SK-N-SH treated with all-trans-retinoic acid at 6 μM for 48 hours (cell line): ENCODE measurements around the gene MYH14.

Experiments
- ARNTL ChIP-seq: fragments of 450-650 bp; formaldehyde crosslinking; IDR thresholded peaks from 2 replicates; pipeline ENCODE4 v1.5.0; 2020; ENCODE audit warnings: low read depth, mild to moderate bottlenecking, moderate library complexity, borderline replicate concordance
- GLIS3 ChIP-seq: fragments of 250-450 bp; sonication (Bioruptor Pico); IDR thresholded peaks from 2 replicates; pipeline ENCODE4 v1.5.0; 2020; ENCODE audit warnings: mild to moderate bottlenecking, moderate library complexity
- OSR1 ChIP-seq: fragments of 250-450 bp; sonication (Bioruptor Pico); IDR thresholded peaks from 2 replicates; pipeline ENCODE4 v1.8.0; 2022; ENCODE audit warnings: moderate library complexity, mild to moderate bottlenecking, inconsistent platforms
- PATZ1 ChIP-seq: fragments of 250-450 bp; sonication (Bioruptor Pico); IDR thresholded peaks from 2 replicates; pipeline ENCODE4 v1.8.0; 2020; ENCODE audit warnings: mild to moderate bottlenecking, moderate library complexity, borderline replicate concordance
- RARB ChIP-seq: fragments of 250-450 bp; sonication (Bioruptor Pico); IDR thresholded peaks from 2 replicates; pipeline ENCODE4 v1.8.0; 2021; ENCODE audit warnings: mild to moderate bottlenecking, moderate library complexity
- TCF4 ChIP-seq: fragments of 250-450 bp; sonication (Bioruptor Pico); IDR thresholded peaks from 2 replicates; pipeline ENCODE4 v1.8.0; 2021; ENCODE audit warnings: mild to moderate bottlenecking, moderate library complexity, borderline replicate concordance
- TOX ChIP-seq: fragments of 250-450 bp; sonication (Bioruptor Pico); IDR thresholded peaks from 2 replicates; pipeline ENCODE4 v1.8.0; 2021; ENCODE audit warnings: mild to moderate bottlenecking, moderate library complexity, borderline replicate concordance
- ZFP3 ChIP-seq: fragments of 250-450 bp; sonication (Bioruptor Pico); IDR thresholded peaks from 2 replicates; pipeline ENCODE4 v1.5.0; 2020; ENCODE audit warnings: mild to moderate bottlenecking, moderate library complexity
- ZNF565 ChIP-seq: fragments of 450-650 bp; formaldehyde crosslinking; conservative IDR thresholded peaks from 2 replicates; pipeline ENCODE4 v1.5.0; 2020; ENCODE audit warnings: low read depth, mild to moderate bottlenecking, moderate library complexity
- ZNF70 ChIP-seq: fragments of 450-650 bp; formaldehyde crosslinking; IDR thresholded peaks from 2 replicates; pipeline ENCODE4 v1.5.0; 2020; ENCODE audit warnings: mild to moderate bottlenecking, moderate library complexity
- ZNF8 ChIP-seq: fragments of 450-650 bp; formaldehyde crosslinking; IDR thresholded peaks from 2 replicates; pipeline ENCODE4 v1.5.0; 2020; ENCODE audit warnings: mild to moderate bottlenecking, moderate library complexity
- TF ChIP-seq, protein P1 (sequence below): fragments of 250-450 bp; sonication (Bioruptor Pico); IDR thresholded peaks from 2 replicates; pipeline ENCODE4 v1.5.0; 2020; ENCODE audit warnings: mild to moderate bottlenecking, moderate library complexity
- TF ChIP-seq, protein P2 (sequence below): fragments of 250-450 bp; sonication (Bioruptor Pico); IDR thresholded peaks from 2 replicates; pipeline ENCODE4 v1.5.1; 2020; ENCODE audit warnings: low read depth, mild to moderate bottlenecking, moderate library complexity

- TF ChIP-seq GLIS3 = no peak
- TF ChIP-seq, protein P1, sequence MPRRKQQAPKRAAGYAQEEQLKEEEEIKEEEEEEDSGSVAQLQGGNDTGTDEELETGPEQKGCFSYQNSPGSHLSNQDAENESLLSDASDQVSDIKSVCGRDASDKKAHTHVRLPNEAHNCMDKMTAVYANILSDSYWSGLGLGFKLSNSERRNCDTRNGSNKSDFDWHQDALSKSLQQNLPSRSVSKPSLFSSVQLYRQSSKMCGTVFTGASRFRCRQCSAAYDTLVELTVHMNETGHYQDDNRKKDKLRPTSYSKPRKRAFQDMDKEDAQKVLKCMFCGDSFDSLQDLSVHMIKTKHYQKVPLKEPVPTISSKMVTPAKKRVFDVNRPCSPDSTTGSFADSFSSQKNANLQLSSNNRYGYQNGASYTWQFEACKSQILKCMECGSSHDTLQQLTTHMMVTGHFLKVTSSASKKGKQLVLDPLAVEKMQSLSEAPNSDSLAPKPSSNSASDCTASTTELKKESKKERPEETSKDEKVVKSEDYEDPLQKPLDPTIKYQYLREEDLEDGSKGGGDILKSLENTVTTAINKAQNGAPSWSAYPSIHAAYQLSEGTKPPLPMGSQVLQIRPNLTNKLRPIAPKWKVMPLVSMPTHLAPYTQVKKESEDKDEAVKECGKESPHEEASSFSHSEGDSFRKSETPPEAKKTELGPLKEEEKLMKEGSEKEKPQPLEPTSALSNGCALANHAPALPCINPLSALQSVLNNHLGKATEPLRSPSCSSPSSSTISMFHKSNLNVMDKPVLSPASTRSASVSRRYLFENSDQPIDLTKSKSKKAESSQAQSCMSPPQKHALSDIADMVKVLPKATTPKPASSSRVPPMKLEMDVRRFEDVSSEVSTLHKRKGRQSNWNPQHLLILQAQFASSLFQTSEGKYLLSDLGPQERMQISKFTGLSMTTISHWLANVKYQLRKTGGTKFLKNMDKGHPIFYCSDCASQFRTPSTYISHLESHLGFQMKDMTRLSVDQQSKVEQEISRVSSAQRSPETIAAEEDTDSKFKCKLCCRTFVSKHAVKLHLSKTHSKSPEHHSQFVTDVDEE (CRISPR knock-in tag) = no peak
- no peak for TF ChIP-seq ZFP3 (CRISPR knock-in tag)
- TF ChIP-seq ZNF70 (CRISPR knock-in tag) = no peak
- no peak for TF ChIP-seq PATZ1 (CRISPR knock-in tag)
- TF ChIP-seq, protein P2, sequence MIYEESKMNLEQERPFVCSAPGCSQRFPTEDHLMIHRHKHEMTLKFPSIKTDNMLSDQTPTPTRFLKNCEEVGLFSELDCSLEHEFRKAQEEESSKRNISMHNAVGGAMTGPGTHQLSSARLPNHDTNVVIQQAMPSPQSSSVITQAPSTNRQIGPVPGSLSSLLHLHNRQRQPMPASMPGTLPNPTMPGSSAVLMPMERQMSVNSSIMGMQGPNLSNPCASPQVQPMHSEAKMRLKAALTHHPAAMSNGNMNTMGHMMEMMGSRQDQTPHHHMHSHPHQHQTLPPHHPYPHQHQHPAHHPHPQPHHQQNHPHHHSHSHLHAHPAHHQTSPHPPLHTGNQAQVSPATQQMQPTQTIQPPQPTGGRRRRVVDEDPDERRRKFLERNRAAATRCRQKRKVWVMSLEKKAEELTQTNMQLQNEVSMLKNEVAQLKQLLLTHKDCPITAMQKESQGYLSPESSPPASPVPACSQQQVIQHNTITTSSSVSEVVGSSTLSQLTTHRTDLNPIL (CRISPR knock-in tag) = no peak
- no peak for TF ChIP-seq OSR1 (CRISPR knock-in tag)
- TF ChIP-seq ARNTL = no peak
- TF ChIP-seq TOX (CRISPR knock-in tag) = no peak
- TF ChIP-seq ZNF8 (CRISPR knock-in tag) = no peak
- TF ChIP-seq TCF4 (CRISPR knock-in tag) = no peak
- TF ChIP-seq ZNF565 (CRISPR knock-in tag) = no peak
- TF ChIP-seq RARB = no peak
Measured at GRCh38 chr19:50224986-50225747, 21.7 kb downstream of the MYH14 start.
